Measurements from ENCODE around the gene VAT1. TPM values are rescaled to one million over a fixed set of nuclear protein-coding genes. Genes with fewer than 3 reads are reported as not detected.

Gene VAT1
- total and polyA plus RNA-seq, 2 experiments from 2014 or later, result 207 to 251 TPM

DNA sequence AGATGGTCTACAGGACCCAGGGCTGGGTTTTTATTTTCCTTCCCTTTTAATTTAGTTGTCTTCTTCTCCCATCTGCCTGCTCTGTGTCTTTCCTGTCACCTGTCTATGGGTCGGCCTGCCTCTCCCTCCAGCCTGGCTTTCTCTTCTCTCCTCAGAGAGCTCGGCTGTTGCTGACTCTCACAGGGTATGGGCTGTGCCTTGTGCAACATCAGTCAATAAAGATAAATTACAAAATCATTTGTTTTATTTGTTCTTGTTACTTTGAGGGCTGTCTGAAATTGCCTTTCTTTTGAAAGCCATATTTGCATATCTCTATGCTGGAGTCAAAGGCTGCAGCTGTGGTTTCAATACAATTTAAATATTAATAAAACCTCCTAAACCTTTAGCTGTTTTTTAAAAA, 18.5 kb upstream of the VAT1 start:
- Histone ChIP-seq H2AFZ (no peak overlapping the region), H3K27ac (no peak overlapping the region), H3K27me3 (no peaks in the 10 kb centered on the region), H3K4me2 (no peak overlapping the region), H3K9me3 (ENCODE audit: low read depth) (no peaks in the 10 kb centered on the region), H4K20me1 (ENCODE audit: insufficient read depth, poor library complexity, severe bottlenecking) (no peaks in the 10 kb centered on the region), H3K36me3 (replicated peaks; ENCODE audit: insufficient read depth, low read depth) (no peaks in the 10 kb centered on the region), H3K4me1 (ENCODE audit: insufficient read depth) (no peaks in the 10 kb centered on the region), H3K79me2 (no peaks in the 10 kb centered on the region), H3K4me3 (no peak overlapping the region), H3K9me2 (replicated peaks; ENCODE audit: insufficient read depth) (no peaks in the 10 kb centered on the region)
- TF ChIP-seq, protein P1, sequence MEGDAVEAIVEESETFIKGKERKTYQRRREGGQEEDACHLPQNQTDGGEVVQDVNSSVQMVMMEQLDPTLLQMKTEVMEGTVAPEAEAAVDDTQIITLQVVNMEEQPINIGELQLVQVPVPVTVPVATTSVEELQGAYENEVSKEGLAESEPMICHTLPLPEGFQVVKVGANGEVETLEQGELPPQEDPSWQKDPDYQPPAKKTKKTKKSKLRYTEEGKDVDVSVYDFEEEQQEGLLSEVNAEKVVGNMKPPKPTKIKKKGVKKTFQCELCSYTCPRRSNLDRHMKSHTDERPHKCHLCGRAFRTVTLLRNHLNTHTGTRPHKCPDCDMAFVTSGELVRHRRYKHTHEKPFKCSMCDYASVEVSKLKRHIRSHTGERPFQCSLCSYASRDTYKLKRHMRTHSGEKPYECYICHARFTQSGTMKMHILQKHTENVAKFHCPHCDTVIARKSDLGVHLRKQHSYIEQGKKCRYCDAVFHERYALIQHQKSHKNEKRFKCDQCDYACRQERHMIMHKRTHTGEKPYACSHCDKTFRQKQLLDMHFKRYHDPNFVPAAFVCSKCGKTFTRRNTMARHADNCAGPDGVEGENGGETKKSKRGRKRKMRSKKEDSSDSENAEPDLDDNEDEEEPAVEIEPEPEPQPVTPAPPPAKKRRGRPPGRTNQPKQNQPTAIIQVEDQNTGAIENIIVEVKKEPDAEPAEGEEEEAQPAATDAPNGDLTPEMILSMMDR (IDR thresholded peaks at IDR 0.05; ENCODE audit: poor library complexity), result no peak
- TF ChIP-seq EZH2phosphoT487 (IDR thresholded peaks at IDR 0.05; ENCODE audit: low read depth, severe bottlenecking, unreplicated experiment), result no peak
- TF ChIP-seq EZH2 (IDR thresholded peaks at IDR 0.05; ENCODE audit: borderline replicate concordance), result no peak
- no peak for DNase-seq (ENCODE audit: low spot score)
- 63% methylated on average over 2 of the region's 2 CpGs for WGBS (ENCODE audit: low lambda C conversion rate, missing lambda C conversion rate)

DNA sequence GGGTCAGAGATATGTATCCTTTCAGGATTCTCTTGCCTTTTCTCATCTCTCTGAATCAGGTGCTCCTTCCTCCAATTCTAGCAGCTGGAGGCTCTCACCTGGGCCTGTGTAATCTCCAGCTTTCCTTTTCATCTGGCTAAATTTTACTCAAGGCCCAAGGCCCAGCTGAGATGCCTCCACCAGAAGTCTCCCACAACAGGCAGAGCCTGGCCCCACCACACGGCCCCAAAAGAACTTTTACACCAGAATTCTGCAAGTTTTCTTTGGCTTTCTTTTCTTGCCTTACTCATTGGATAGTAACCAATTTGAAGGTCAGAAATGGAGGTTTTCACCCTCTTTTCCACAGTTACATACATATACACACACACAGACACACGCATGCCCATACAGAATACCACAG, 17.5 kb upstream of the VAT1 start:
- 95% methylated on average over 2 of the region's 2 CpGs for WGBS (ENCODE audit: low lambda C conversion rate, missing lambda C conversion rate)
- no peak overlapping the region for H2AFZ ChIP-seq
- H3K4me1 ChIP-seq (ENCODE audit: insufficient read depth), result no peaks in the 10 kb centered on the region
- H3K4me3 ChIP-seq, result no peak overlapping the region
- no peaks in the 10 kb centered on the region for H3K9me3 ChIP-seq (ENCODE audit: low read depth)
- no peaks in the 10 kb centered on the region for H4K20me1 ChIP-seq (ENCODE audit: insufficient read depth, poor library complexity, severe bottlenecking)
- H3K36me3 ChIP-seq (replicated peaks; ENCODE audit: insufficient read depth, low read depth), result no peaks in the 10 kb centered on the region
- no peaks in the 10 kb centered on the region for H3K27me3 ChIP-seq
- TF ChIP-seq EZH2phosphoT487 (IDR thresholded peaks at IDR 0.05; ENCODE audit: low read depth, severe bottlenecking, unreplicated experiment) (no peak), EZH2 (IDR thresholded peaks at IDR 0.05; ENCODE audit: borderline replicate concordance) (no peak)
- TF ChIP-seq, protein P1 (IDR thresholded peaks at IDR 0.05; ENCODE audit: poor library complexity), result no peak
- no peak for DNase-seq (ENCODE audit: low spot score)
- H3K9me2 ChIP-seq (replicated peaks; ENCODE audit: insufficient read depth), result no peaks in the 10 kb centered on the region
- H3K4me2 ChIP-seq, result no peak overlapping the region
- no peaks in the 10 kb centered on the region for H3K79me2 ChIP-seq
- H3K27ac ChIP-seq, result no peak overlapping the region

DNA sequence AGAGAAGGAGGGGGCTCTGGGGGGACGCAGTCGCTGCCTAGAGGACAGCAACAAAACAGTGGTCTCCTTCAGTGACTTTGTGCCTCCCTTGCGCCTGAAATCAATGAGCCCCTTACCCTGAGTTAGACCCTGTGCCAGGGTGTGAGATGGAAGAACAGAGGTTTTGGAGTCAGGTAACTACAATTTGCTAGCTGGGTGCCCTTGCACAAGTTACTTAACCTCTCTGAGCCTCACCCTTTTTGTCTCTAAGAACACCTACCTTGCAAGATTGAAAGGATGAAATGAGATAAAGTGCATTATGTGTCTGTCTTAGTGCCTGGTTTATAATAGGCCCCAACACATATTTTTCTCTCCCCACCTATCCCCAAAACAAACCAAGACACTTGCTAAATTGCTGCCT, 12.7 kb upstream of the VAT1 start:
- Histone ChIP-seq H3K27ac (no peak overlapping the region), H2AFZ (no peak overlapping the region), H3K4me3 (no peak overlapping the region), H3K9me2 (replicated peaks; ENCODE audit: insufficient read depth) (no peaks in the 10 kb centered on the region), H3K27me3 (no peaks in the 10 kb centered on the region), H3K4me2 (no peak overlapping the region), H3K4me1 (ENCODE audit: insufficient read depth) (no peaks in the 10 kb centered on the region), H3K9me3 (ENCODE audit: low read depth) (no peaks in the 10 kb centered on the region), H3K79me2 (no peaks in the 10 kb centered on the region), H3K36me3 (replicated peaks; ENCODE audit: insufficient read depth, low read depth) (no peaks in the 10 kb centered on the region), H4K20me1 (ENCODE audit: insufficient read depth, poor library complexity, severe bottlenecking) (no peaks in the 10 kb centered on the region)
- DNase-seq (ENCODE audit: low spot score), result no peak
- WGBS (ENCODE audit: low lambda C conversion rate, missing lambda C conversion rate), result 78% methylated on average over 3 of the region's 3 CpGs
- TF ChIP-seq, protein P1 (IDR thresholded peaks at IDR 0.05; ENCODE audit: poor library complexity), result no peak
- TF ChIP-seq EZH2phosphoT487 (IDR thresholded peaks at IDR 0.05; ENCODE audit: low read depth, severe bottlenecking, unreplicated experiment), result no peak
- no peak for TF ChIP-seq EZH2 (IDR thresholded peaks at IDR 0.05; ENCODE audit: borderline replicate concordance)
